PC-3 (cell line): ENCODE measurements around the gene JADE1.

ENCODE experiments used
- CTCF ChIP-seq: fragments of 300-600 bp; sonication (generic); conservative IDR thresholded peaks from 2 replicates; pipeline ENCODE4 v1.5.1; 2017; ENCODE audit warnings: antibody characterized with exemption, low read depth, mild to moderate bottlenecking, low read length
- EZH2 ChIP-seq: fragments of 300-600 bp; sonication (generic); IDR thresholded peaks from one replicate; pipeline ENCODE4 v1.6.1; 2017; ENCODE audit warnings: antibody characterized with exemption, mild to moderate bottlenecking, low read length; ENCODE audit not compliant: unreplicated experiment

- TF ChIP-seq EZH2 (no peak), CTCF (no peak)
Measured at GRCh38 chr4:128820671-128821070, 11.2 kb downstream of the JADE1 start.
